ENCODE measurements around the gene KCNIP2.

DNA sequence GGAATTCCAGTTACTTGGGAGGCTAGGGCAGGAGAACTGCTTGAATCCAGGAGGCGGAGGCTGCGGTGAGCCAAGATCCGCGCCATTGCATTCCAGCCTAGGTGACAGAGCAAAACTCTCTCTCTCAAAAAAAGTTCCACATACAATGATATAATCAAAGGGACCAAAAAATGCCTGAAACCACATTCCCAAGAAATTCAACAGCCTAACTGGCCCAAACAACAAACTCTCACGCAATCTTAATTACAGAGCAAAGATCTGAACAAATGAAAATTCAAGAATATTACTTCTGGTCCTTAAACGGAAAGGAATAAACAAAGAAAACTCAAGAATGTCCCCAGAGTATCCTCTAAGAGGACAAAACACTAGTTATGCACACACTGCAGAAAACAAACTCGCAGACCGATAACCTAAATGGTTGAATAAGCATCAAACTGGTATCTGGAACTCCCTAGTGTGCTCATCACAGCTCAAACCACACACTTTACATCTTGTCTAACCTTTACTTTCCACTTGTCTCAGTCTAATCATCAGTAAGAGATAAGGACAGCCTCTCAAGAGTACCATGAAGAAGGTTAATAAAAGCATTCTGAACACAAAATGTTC lies 29.0 kb downstream of the KCNIP2 start:
- TF ChIP-seq, protein P1, sequence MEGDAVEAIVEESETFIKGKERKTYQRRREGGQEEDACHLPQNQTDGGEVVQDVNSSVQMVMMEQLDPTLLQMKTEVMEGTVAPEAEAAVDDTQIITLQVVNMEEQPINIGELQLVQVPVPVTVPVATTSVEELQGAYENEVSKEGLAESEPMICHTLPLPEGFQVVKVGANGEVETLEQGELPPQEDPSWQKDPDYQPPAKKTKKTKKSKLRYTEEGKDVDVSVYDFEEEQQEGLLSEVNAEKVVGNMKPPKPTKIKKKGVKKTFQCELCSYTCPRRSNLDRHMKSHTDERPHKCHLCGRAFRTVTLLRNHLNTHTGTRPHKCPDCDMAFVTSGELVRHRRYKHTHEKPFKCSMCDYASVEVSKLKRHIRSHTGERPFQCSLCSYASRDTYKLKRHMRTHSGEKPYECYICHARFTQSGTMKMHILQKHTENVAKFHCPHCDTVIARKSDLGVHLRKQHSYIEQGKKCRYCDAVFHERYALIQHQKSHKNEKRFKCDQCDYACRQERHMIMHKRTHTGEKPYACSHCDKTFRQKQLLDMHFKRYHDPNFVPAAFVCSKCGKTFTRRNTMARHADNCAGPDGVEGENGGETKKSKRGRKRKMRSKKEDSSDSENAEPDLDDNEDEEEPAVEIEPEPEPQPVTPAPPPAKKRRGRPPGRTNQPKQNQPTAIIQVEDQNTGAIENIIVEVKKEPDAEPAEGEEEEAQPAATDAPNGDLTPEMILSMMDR (IDR thresholded peaks at IDR 0.05) = no peak
- TF ChIP-seq POLR2AphosphoS5 (IDR thresholded peaks at IDR 0.05; ENCODE audit: low read depth, low read length) = no peak
- TF ChIP-seq SIN3A (IDR thresholded peaks at IDR 0.05; ENCODE audit: borderline replicate concordance, insufficient read depth, low read depth, low read length) = no peak

Data from Panc1 (cell line).